ENCODE measurements around the gene PCDHA11.

- TF ChIP-seq CTCF (conservative IDR thresholded peaks at IDR 0.05; ENCODE audit: low read depth in 2 of 2) = peak; percentile 74 to 79
- TF ChIP-seq EZH2 (IDR thresholded peaks at IDR 0.05; ENCODE audit: low read depth, unreplicated experiment) = no peak
- TF ChIP-seq ZNF114 (CRISPR knock-in tag; IDR thresholded peaks at IDR 0.05) = no peak
- TF ChIP-seq EZH2phosphoT487 (IDR thresholded peaks at IDR 0.05; ENCODE audit: unreplicated experiment) = no peak
- no peak for TF ChIP-seq ZNF331 (CRISPR knock-in tag; IDR thresholded peaks at IDR 0.05; ENCODE audit: low read depth)
- TF ChIP-seq POLR2AphosphoS5 (IDR thresholded peaks at IDR 0.05; ENCODE audit: low read depth) = no peak
- TF ChIP-seq REST (IDR thresholded peaks at IDR 0.05; ENCODE audit: unreplicated experiment) = no peak
- no peak for TF ChIP-seq ETS1 (IDR thresholded peaks at IDR 0.05)
- TF ChIP-seq CREB1 (CRISPR knock-in tag; IDR thresholded peaks at IDR 0.05; ENCODE audit: low read depth) = no peak
Observed at GRCh38 chr5:140869555-140869886, 764 bp downstream of the PCDHA11 start.

All from GM23338 (cell line).